ENCODE results near the gene EPHB1. TPM values are rescaled to one million over a fixed set of nuclear protein-coding genes. Genes with fewer than 3 reads are reported as not detected.

Gene EPHB1
- total RNA-seq, 1 donor from 2014 or later: 13.7 TPM

DNA sequence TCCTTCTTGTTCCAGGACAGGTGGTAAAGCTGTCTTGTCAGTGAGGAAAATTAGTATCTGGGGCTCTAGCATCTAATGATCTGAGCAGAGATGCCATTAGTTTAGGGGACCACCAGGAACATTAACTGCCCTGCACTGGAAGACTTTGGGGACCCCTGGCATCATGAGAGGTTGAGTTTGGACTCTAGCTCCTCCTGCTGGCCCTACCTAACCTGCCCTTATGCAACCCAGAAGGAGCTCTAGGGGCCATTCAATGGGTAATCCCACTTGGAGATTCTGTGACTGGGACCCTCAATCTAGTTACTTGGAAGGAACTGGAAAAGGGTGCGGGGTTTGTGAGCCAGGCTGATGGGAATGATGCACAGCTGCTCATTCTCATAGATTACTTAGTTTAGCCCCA, 451.0 kb downstream of the EPHB1 start:
- H3K27ac Mint-ChIP-seq (ENCODE audit: unreplicated experiment): no peak overlapping the region
- peaks cover 3% of the 10 kb centered on the region for H3K36me3 Mint-ChIP-seq (ENCODE audit: low read depth)
- no peak for TF ChIP-seq CTCF (conservative IDR thresholded peaks at IDR 0.05)
- no peaks in the 10 kb centered on the region for H3K4me1 Mint-ChIP-seq
- no peaks in the 10 kb centered on the region for H3K27me3 Mint-ChIP-seq (ENCODE audit: low read depth)
- H3K9me3 Mint-ChIP-seq: no peaks in the 10 kb centered on the region
- DNase-seq (ENCODE audit: low read depth, low spot score): no peak
- H3K4me3 Mint-ChIP-seq: no peak overlapping the region

DNA sequence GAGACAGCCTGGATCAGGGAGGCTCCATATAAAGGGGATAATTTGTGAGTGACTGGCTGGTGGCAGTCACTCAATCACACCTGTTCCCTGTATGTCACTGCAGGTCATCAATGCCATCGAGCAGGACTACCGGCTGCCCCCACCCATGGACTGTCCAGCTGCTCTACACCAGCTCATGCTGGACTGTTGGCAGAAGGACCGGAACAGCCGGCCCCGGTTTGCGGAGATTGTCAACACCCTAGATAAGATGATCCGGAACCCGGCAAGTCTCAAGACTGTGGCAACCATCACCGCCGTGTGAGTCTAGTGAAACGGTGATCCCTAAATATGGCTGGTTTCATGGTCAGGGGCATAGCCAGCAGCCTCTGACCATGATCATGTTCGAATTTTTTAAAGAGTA, 453.2 kb downstream of the EPHB1 start:
- Mint-ChIP-seq H3K27me3 (ENCODE audit: low read depth) (no peaks in the 10 kb centered on the region), H3K4me3 (no peak overlapping the region), H3K36me3 (ENCODE audit: low read depth) (peaks cover 3% of the 10 kb centered on the region), H3K4me1 (no peaks in the 10 kb centered on the region), H3K9me3 (no peaks in the 10 kb centered on the region), H3K27ac (ENCODE audit: unreplicated experiment) (no peak overlapping the region)
- no peak for TF ChIP-seq CTCF (conservative IDR thresholded peaks at IDR 0.05)
- no peak for DNase-seq (ENCODE audit: low read depth, low spot score)

DNA sequence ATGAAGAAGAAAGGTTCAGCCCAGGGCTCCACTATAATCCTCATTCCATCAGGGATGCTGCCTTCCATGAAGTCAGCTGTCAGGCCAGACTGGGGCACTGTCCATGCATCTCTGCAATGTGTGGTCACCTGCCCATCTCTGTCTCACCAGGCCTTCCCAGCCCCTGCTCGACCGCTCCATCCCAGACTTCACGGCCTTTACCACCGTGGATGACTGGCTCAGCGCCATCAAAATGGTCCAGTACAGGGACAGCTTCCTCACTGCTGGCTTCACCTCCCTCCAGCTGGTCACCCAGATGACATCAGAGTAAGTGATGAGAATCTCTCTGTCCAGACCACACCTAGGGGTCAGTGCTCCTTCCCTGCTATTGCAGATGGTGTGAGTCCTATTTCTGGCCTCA, 454.1 kb downstream of the EPHB1 start:
- Mint-ChIP-seq H3K27me3 (ENCODE audit: low read depth) (no peaks in the 10 kb centered on the region), H3K9me3 (no peaks in the 10 kb centered on the region), H3K27ac (ENCODE audit: unreplicated experiment) (no peak overlapping the region), H3K36me3 (ENCODE audit: low read depth) (peaks cover 3% of the 10 kb centered on the region), H3K4me3 (no peak overlapping the region), H3K4me1 (no peaks in the 10 kb centered on the region)
- TF ChIP-seq CTCF (conservative IDR thresholded peaks at IDR 0.05): no peak
- no peak for DNase-seq (ENCODE audit: low read depth, low spot score)

GRCh38 chr3:135258916-135259315, 463.9 kb downstream of the EPHB1 start:
- no peaks in the 10 kb centered on the region for H3K9me3 Mint-ChIP-seq
- H3K27ac Mint-ChIP-seq (ENCODE audit: unreplicated experiment): no peak overlapping the region

DNA sequence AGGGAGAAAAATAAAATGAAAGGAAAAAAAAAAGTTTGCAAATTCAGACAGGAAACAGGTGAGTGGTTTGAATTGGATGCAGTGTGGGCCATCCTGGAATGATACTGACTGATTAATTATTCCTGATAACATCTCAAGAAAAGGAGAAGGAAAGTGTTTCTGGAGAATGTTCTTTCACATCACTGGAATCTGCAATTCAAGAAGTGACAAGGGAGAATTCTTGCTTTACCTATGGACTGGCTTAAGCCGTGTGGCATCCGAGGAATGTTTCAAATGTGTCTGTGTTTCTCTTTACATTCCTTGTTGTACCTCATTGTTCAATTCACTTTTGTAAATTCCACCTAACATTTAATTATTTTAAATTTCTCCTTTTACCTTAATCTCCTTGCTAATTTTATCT, 465.0 kb downstream of the EPHB1 start:
- no peak overlapping the region for H3K4me3 Mint-ChIP-seq
- H3K27ac Mint-ChIP-seq (ENCODE audit: unreplicated experiment): no peak overlapping the region
- peaks cover 6% of the 10 kb centered on the region for H3K4me1 Mint-ChIP-seq
- H3K9me3 Mint-ChIP-seq: no peaks in the 10 kb centered on the region
- no peaks in the 10 kb centered on the region for H3K27me3 Mint-ChIP-seq (ENCODE audit: low read depth)
- no peak for DNase-seq (ENCODE audit: low read depth, low spot score)
- TF ChIP-seq CTCF (conservative IDR thresholded peaks at IDR 0.05): no peak
- H3K36me3 Mint-ChIP-seq (ENCODE audit: low read depth): peaks cover 6% of the 10 kb centered on the region

More at GRCh38 chr3:135258916-135259315, 463.9 kb downstream of the EPHB1 start:
- H3K27me3 Mint-ChIP-seq (ENCODE audit: low read depth): no peaks in the 10 kb centered on the region
- H3K4me3 Mint-ChIP-seq: no peak overlapping the region
- peaks cover 6% of the 10 kb centered on the region for H3K4me1 Mint-ChIP-seq
- no peak for TF ChIP-seq CTCF (conservative IDR thresholded peaks at IDR 0.05)
- no peak for DNase-seq (ENCODE audit: low read depth, low spot score)
- peaks cover 6% of the 10 kb centered on the region for H3K36me3 Mint-ChIP-seq (ENCODE audit: low read depth)

Data from neural crest cell (in vitro differentiated cells).